ENCODE measurements around the gene APEX1.

Gene APEX1

GRCh38 chr14:20454516-20455354, at the start of gene APEX1, which contains the start of gene OSGEP:
TSS of gene APEX1 (plus strand) at chr14:20455226. CDS start at chr14:20455646, 420 bp downstream.
TSS of gene OSGEP (minus strand) at chr14:20454812. CDS start at chr14:20454683, 129 bp downstream.
- TF ChIP-seq GATA2 (IDR thresholded peaks at IDR 0.05; ENCODE audit: low read depth, low read length), result no peak
- TF ChIP-seq GATA3 (IDR thresholded peaks at IDR 0.05; ENCODE audit: low read depth, low read length), result no peak

- TF ChIP-seq GATA3 (IDR thresholded peaks at IDR 0.05; ENCODE audit: low read depth, low read length) (no peak), GATA2 (IDR thresholded peaks at IDR 0.05; ENCODE audit: low read depth, low read length) (no peak)
Observed at GRCh38 chr14:20409226-20409625, 45.8 kb upstream of the APEX1 start.

- TF ChIP-seq GATA2 (IDR thresholded peaks at IDR 0.05; ENCODE audit: low read depth, low read length), result no peak
- TF ChIP-seq GATA3 (IDR thresholded peaks at IDR 0.05; ENCODE audit: low read depth, low read length), result no peak
Observed at GRCh38 chr14:20412411-20412810, 42.6 kb upstream of the APEX1 start.

GRCh38 chr14:20412876-20413743, 41.9 kb upstream of the APEX1 start, which contains the start of gene TEP1:
TSS of gene TEP1 (minus strand) at chr14:20413501. CDS start at chr14:20408439, 5,062 bp downstream.
- TF ChIP-seq GATA2 (IDR thresholded peaks at IDR 0.05; ENCODE audit: low read depth, low read length) (no peak), GATA3 (IDR thresholded peaks at IDR 0.05; ENCODE audit: low read depth, low read length) (no peak)

- TF ChIP-seq GATA3 (IDR thresholded peaks at IDR 0.05; ENCODE audit: low read depth, low read length) (no peak), GATA2 (IDR thresholded peaks at IDR 0.05; ENCODE audit: low read depth, low read length) (no peak)
Observed at GRCh38 chr14:20413744-20414082, 41.3 kb upstream of the APEX1 start.

GRCh38 chr14:20415782-20416206, 39.2 kb upstream of the APEX1 start:
- TF ChIP-seq GATA2 (IDR thresholded peaks at IDR 0.05; ENCODE audit: low read depth, low read length) (no peak), GATA3 (IDR thresholded peaks at IDR 0.05; ENCODE audit: low read depth, low read length) (no peak)

- TF ChIP-seq GATA2 (IDR thresholded peaks at IDR 0.05; ENCODE audit: low read depth, low read length), result no peak
- no peak for TF ChIP-seq GATA3 (IDR thresholded peaks at IDR 0.05; ENCODE audit: low read depth, low read length)
Observed at GRCh38 chr14:20416223-20416622, 38.8 kb upstream of the APEX1 start.

GRCh38 chr14:20417250-20418186, 37.5 kb upstream of the APEX1 start:
- TF ChIP-seq GATA3 (IDR thresholded peaks at IDR 0.05; ENCODE audit: low read depth, low read length), result no peak
- no peak for TF ChIP-seq GATA2 (IDR thresholded peaks at IDR 0.05; ENCODE audit: low read depth, low read length)

- TF ChIP-seq GATA3 (IDR thresholded peaks at IDR 0.05; ENCODE audit: low read depth, low read length) (no peak), GATA2 (IDR thresholded peaks at IDR 0.05; ENCODE audit: low read depth, low read length) (no peak)
Observed at GRCh38 chr14:20418501-20418909, 36.5 kb upstream of the APEX1 start.

GRCh38 chr14:20419419-20419818, 35.6 kb upstream of the APEX1 start:
- no peak for TF ChIP-seq GATA2 (IDR thresholded peaks at IDR 0.05; ENCODE audit: low read depth, low read length)
- no peak for TF ChIP-seq GATA3 (IDR thresholded peaks at IDR 0.05; ENCODE audit: low read depth, low read length)

- TF ChIP-seq GATA2 (IDR thresholded peaks at IDR 0.05; ENCODE audit: low read depth, low read length) (no peak), GATA3 (IDR thresholded peaks at IDR 0.05; ENCODE audit: low read depth, low read length) (no peak)
Observed at GRCh38 chr14:20421267-20421666, 33.8 kb upstream of the APEX1 start.

GRCh38 chr14:20422886-20423285, 32.1 kb upstream of the APEX1 start:
- no peak for TF ChIP-seq GATA2 (IDR thresholded peaks at IDR 0.05; ENCODE audit: low read depth, low read length)
- TF ChIP-seq GATA3 (IDR thresholded peaks at IDR 0.05; ENCODE audit: low read depth, low read length), result no peak

GRCh38 chr14:20424851-20425250, 30.2 kb upstream of the APEX1 start:
- TF ChIP-seq GATA2 (IDR thresholded peaks at IDR 0.05; ENCODE audit: low read depth, low read length) (no peak), GATA3 (IDR thresholded peaks at IDR 0.05; ENCODE audit: low read depth, low read length) (no peak)

Measured in SH-SY5Y (cell line).